KBM-7 (cell line): Measurements from ENCODE around the gene ZFYVE28.

ENCODE experiments used
- DNase-seq: peaks from one replicate; pipeline ENCODE4 v3.0.0-alpha.2; 2015
- in situ Hi-C: fragments of 300-500 bp; cut with MboI; formaldehyde crosslinking; loops from 2 replicates; pipeline ENCODE4 v1.14.3; 2020; ENCODE audit warnings: low sequenced_read_pairs, low pct_unique_long_range_greater_than_20kb, mixed read lengths

ZFYVE28 gene

GRCh38 chr4:2260344-2261109 lies 157.9 kb downstream of the ZFYVE28 start:
- in situ Hi-C loops = no loop called here
- no peak for DNase-seq

GRCh38 chr4:2259541-2260343 lies 158.7 kb downstream of the ZFYVE28 start:
- DNase-seq = no peak
- in situ Hi-C loops = no loop called here

GRCh38 chr4:2259036-2259540 lies 159.4 kb downstream of the ZFYVE28 start:
- DNase-seq = no peak
- in situ Hi-C loops = no loop called here

- in situ Hi-C loops = no loop called here
- no peak for DNase-seq
These were observed 160.1 kb downstream of the ZFYVE28 start for GRCh38 chr4:2258091-2259035.

GRCh38 chr4:2257361-2258081 lies 160.9 kb downstream of the ZFYVE28 start:
- DNase-seq = no peak
- in situ Hi-C loops = no loop called here

- in situ Hi-C loops = no loop called here
These were observed 161.7 kb downstream of the ZFYVE28 start for GRCh38 chr4:2256781-2257191.

GRCh38 chr4:2256156-2256731 lies 162.2 kb downstream of the ZFYVE28 start:
- in situ Hi-C loops = no loop called here

More at GRCh38 chr4:2256781-2257191, 161.7 kb downstream of the ZFYVE28 start:
- no peak for DNase-seq

GRCh38 chr4:2255501-2256155 lies 162.8 kb downstream of the ZFYVE28 start:
- in situ Hi-C loops = no loop called here

More at GRCh38 chr4:2256156-2256731, 162.2 kb downstream of the ZFYVE28 start:
- DNase-seq = no peak

GRCh38 chr4:2254665-2255500 lies 163.6 kb downstream of the ZFYVE28 start:
- no peak for DNase-seq

More at GRCh38 chr4:2255501-2256155, 162.8 kb downstream of the ZFYVE28 start:
- no peak for DNase-seq

GRCh38 chr4:2253160-2254084 lies 165.0 kb downstream of the ZFYVE28 start:
- in situ Hi-C loops = no loop called here
- DNase-seq = no peak

More at GRCh38 chr4:2254665-2255500, 163.6 kb downstream of the ZFYVE28 start:
- in situ Hi-C loops = no loop called here

- no peak for DNase-seq
- in situ Hi-C loops = no loop called here
These were observed 165.8 kb downstream of the ZFYVE28 start for GRCh38 chr4:2252530-2253091.

GRCh38 chr4:2251795-2252529 lies 166.5 kb downstream of the ZFYVE28 start:
- DNase-seq = no peak
- in situ Hi-C loops = no loop called here

- in situ Hi-C loops = no loop called here
These were observed 167.2 kb downstream of the ZFYVE28 start for GRCh38 chr4:2251073-2251794.

GRCh38 chr4:2250357-2251072 lies 167.9 kb downstream of the ZFYVE28 start:
- no peak for DNase-seq
- in situ Hi-C loops = no loop called here

More at GRCh38 chr4:2251073-2251794, 167.2 kb downstream of the ZFYVE28 start:
- no peak for DNase-seq
